Testis (tissue), 2 donors: ENCODE measurements around the gene CFL1.

ENCODE experiments used
- POLR2A ChIP-seq: fragments of 450-650 bp; IDR thresholded peaks from one replicate; pipeline ENCODE4 v1.6.1; 2017; ENCODE audit warnings: antibody characterized with exemption, mild to moderate bottlenecking, moderate library complexity
- TF ChIP-seq, protein P1 (sequence below), 3 experiments: fragments of 450-650 bp in 2 of 3; fragments of 200-600 bp in 1 of 3; sonication (generic) in 1 of 3; IDR thresholded peaks; one replicate each; pipeline ENCODE4 v1.5.1; 2016 to 2019; ENCODE audit warnings: antibody characterized with exemption in 3 of 3, mild to moderate bottlenecking in 2 of 3, moderate library complexity in 1 of 3

DNA sequence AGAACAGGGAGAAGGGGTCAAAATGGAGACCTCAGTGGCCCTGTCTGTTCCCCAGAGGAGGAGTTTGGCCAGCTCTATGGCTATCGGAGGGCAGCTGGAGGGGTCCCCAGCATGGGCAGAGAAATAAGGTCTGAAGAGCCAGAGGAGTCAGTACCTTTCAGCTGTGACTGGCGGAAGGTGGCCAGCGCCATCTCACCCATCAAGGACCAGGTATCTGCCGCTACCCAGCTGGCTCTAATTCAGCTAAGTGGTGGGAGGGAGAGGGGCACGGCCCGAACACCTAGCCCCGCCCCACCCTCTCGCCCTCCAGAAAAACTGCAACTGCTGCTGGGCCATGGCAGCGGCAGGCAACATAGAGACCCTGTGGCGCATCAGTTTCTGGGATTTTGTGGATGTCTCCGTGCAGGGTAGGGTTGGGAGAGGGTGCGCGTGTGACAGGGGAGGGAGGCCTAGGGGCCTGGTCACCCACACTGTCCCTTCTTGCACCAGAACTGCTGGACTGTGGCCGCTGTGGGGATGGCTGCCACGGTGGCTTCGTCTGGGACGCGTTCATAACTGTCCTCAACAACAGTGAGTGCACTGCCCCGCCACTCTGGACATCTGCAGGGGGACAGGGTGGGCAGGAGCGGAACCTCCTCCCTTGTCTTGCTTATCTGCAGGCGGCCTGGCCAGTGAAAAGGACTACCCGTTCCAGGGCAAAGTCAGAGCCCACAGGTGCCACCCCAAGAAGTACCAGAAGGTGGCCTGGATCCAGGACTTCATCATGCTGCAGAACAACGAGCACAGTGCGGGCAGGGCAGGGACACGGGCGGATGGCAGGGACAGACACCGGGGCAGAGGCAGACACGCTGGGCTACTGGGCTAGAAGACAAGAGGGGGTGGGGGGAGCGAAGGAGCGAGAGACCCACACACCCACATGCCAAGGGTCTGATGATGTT lies 24.4 kb upstream of the CFL1 start:
- TF ChIP-seq, protein P1, sequence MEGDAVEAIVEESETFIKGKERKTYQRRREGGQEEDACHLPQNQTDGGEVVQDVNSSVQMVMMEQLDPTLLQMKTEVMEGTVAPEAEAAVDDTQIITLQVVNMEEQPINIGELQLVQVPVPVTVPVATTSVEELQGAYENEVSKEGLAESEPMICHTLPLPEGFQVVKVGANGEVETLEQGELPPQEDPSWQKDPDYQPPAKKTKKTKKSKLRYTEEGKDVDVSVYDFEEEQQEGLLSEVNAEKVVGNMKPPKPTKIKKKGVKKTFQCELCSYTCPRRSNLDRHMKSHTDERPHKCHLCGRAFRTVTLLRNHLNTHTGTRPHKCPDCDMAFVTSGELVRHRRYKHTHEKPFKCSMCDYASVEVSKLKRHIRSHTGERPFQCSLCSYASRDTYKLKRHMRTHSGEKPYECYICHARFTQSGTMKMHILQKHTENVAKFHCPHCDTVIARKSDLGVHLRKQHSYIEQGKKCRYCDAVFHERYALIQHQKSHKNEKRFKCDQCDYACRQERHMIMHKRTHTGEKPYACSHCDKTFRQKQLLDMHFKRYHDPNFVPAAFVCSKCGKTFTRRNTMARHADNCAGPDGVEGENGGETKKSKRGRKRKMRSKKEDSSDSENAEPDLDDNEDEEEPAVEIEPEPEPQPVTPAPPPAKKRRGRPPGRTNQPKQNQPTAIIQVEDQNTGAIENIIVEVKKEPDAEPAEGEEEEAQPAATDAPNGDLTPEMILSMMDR (IDR thresholded peaks at IDR 0.05), result no peak
- TF ChIP-seq POLR2A, result no peak
